KMS-11 (cell line): ENCODE data around the gene P3H4.

Experiments
- H2AFZ ChIP-seq: fragments of 200-600 bp; sonication (generic); 2 replicates; pipeline ENCODE4 v1.6.1; 2016; ENCODE audit warnings: antibody characterized with exemption, mixed run types, low read depth
- H3K27ac ChIP-seq: fragments of 200-600 bp; sonication (generic); 2 replicates; pipeline ENCODE4 v1.6.1; 2016; ENCODE audit warnings: mild to moderate bottlenecking, mixed run types
- H3K27me3 ChIP-seq: fragments of 200-600 bp; sonication (generic); 2 replicates; pipeline ENCODE4 v1.6.1; 2017; ENCODE audit warnings: mild to moderate bottlenecking, low read depth, mixed run types, moderate library complexity; ENCODE audit not compliant: insufficient read depth
- H3K36me3 ChIP-seq: fragments of 200-600 bp; sonication (generic); 2 replicates; pipeline ENCODE4 v1.6.1; 2017; ENCODE audit warnings: mild to moderate bottlenecking, mixed run types; ENCODE audit not compliant: insufficient read depth
- H3K4me1 ChIP-seq: fragments of 200-600 bp; sonication (generic); 2 replicates; pipeline ENCODE4 v1.6.1; 2016; ENCODE audit warnings: mild to moderate bottlenecking, low read depth, mixed run types; ENCODE audit not compliant: poor library complexity, severe bottlenecking
- H3K4me2 ChIP-seq: fragments of 200-600 bp; sonication (generic); 2 replicates; pipeline ENCODE4 v1.7.0; 2016; ENCODE audit warnings: mild to moderate bottlenecking, mixed run types
- H3K4me3 ChIP-seq: fragments of 200-600 bp; sonication (generic); IDR thresholded peaks from 2 replicates; pipeline ENCODE4 v1.6.1; 2017; ENCODE audit warnings: low read depth, low read length, mixed read lengths; ENCODE audit not compliant: insufficient read depth
- H3K79me2 ChIP-seq: fragments of 200-600 bp; sonication (generic); 2 replicates; pipeline ENCODE4 v1.6.1; 2016; ENCODE audit warnings: low read depth, mixed run types; ENCODE audit not compliant: insufficient read depth
- H3K9ac ChIP-seq: fragments of 200-600 bp; sonication (generic); 2 replicates; pipeline ENCODE4 v1.6.1; 2016; ENCODE audit warnings: mild to moderate bottlenecking, mixed run types
- H4K20me1 ChIP-seq: fragments of 200-600 bp; sonication (generic); 2 replicates; pipeline ENCODE4 v1.6.1; 2016; ENCODE audit warnings: mild to moderate bottlenecking, mixed run types; ENCODE audit not compliant: insufficient read depth
- TF ChIP-seq, protein P1 (sequence below): fragments of 200-600 bp; sonication (generic); conservative IDR thresholded peaks from 2 replicates; pipeline ENCODE4 v1.6.1; 2017; ENCODE audit warnings: low read depth, mild to moderate bottlenecking, antibody characterized with exemption, low read length, moderate library complexity, mixed read lengths

P3H4 gene

GRCh38 chr17:41801374-41802271 lies 10.1 kb downstream of the P3H4 start:
- TF ChIP-seq, protein P1, sequence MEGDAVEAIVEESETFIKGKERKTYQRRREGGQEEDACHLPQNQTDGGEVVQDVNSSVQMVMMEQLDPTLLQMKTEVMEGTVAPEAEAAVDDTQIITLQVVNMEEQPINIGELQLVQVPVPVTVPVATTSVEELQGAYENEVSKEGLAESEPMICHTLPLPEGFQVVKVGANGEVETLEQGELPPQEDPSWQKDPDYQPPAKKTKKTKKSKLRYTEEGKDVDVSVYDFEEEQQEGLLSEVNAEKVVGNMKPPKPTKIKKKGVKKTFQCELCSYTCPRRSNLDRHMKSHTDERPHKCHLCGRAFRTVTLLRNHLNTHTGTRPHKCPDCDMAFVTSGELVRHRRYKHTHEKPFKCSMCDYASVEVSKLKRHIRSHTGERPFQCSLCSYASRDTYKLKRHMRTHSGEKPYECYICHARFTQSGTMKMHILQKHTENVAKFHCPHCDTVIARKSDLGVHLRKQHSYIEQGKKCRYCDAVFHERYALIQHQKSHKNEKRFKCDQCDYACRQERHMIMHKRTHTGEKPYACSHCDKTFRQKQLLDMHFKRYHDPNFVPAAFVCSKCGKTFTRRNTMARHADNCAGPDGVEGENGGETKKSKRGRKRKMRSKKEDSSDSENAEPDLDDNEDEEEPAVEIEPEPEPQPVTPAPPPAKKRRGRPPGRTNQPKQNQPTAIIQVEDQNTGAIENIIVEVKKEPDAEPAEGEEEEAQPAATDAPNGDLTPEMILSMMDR: peak; percentile 99
- H2AFZ ChIP-seq: peak overlapping the region; percentile 12; the same call in 1 of the 2 replicates
- H3K36me3 ChIP-seq: no peaks in the 10 kb centered on the region
- no peaks in the 10 kb centered on the region for H3K27me3 ChIP-seq
- H3K9ac ChIP-seq: no peak overlapping the region
- peaks cover 19% of the 10 kb centered on the region for H3K4me1 ChIP-seq
- peak overlapping the region; percentile 26; the same call in 1 of the 2 replicates for H3K4me2 ChIP-seq
- no peak overlapping the region for H3K4me3 ChIP-seq
- no peaks in the 10 kb centered on the region for H3K79me2 ChIP-seq
- H3K27ac ChIP-seq: no peak overlapping the region
- no peaks in the 10 kb centered on the region for H4K20me1 ChIP-seq

DNA sequence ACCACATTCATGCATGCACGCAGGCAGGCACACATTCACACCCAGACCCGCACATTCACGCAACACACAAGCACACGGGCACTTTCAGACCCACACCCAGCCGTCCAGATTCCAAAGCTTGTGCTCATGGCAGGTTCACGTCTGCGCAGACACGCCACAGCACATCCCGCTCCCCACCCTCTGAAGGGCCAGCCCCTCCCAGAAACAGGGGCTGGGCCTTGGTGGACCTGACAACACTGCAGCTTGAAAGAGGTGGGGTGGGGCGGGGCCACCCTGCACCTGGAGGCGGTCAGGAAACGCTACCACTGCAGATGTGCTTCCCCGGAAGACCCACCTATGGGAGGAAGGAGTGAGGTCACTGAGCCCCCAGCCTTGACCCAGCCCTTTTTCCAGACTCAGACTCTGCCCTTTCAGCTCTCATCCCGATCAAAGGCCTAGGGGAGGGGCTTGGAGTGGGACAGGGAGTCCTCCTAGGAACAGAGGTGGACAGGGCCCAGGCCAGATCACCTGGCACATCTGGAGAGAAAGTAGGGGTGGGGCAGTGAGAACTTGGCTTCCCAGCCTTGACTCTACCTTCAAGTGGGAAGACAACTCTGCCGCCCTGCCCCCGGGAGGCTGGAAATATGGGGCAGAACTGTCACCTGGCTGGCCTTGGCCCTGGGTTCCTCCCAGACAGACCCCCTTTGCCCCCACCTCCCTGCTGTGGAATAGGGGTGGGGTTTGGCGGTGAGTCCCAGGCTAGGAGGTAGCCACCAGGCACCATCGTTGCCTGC lies 11.0 kb downstream of the P3H4 start:
- H3K27me3 ChIP-seq: no peaks in the 10 kb centered on the region
- H3K9ac ChIP-seq: no peak overlapping the region
- TF ChIP-seq, protein P1: no peak
- peaks cover 19% of the 10 kb centered on the region for H3K4me1 ChIP-seq
- H3K79me2 ChIP-seq: no peaks in the 10 kb centered on the region
- H4K20me1 ChIP-seq: no peaks in the 10 kb centered on the region
- H2AFZ ChIP-seq: peak overlapping the region; percentile 12; the same call in 1 of the 2 replicates
- H3K4me2 ChIP-seq: peak overlapping the region; percentile 26; the same call in 1 of the 2 replicates
- H3K36me3 ChIP-seq: no peaks in the 10 kb centered on the region
- no peak overlapping the region for H3K27ac ChIP-seq
- no peak overlapping the region for H3K4me3 ChIP-seq

DNA sequence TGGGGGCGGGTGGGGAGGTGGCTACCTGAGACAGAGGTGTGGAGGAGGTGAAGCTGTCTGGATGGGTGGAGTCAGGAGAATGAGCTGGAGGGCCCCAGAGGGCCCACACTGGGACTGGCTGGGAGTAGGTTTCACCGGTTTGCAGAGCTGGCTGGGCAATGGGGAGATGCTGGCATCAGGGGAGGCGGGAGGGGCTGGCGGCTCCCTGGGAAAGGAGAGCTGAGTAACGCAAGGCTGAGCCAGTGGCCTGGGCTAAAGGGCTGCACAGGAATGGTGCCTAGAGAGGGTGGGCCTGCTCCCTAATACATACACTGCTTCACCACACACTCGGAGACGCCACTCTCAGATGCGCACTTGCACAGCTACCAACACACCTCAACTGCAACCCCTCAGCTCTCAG lies 12.4 kb downstream of the P3H4 start:
- no peak overlapping the region for H3K27ac ChIP-seq
- no peak overlapping the region for H3K9ac ChIP-seq
- no peak overlapping the region for H2AFZ ChIP-seq
- no peaks in the 10 kb centered on the region for H3K27me3 ChIP-seq
- peaks cover 19% of the 10 kb centered on the region for H3K4me1 ChIP-seq
- TF ChIP-seq, protein P1: no peak
- no peaks in the 10 kb centered on the region for H3K36me3 ChIP-seq
- no peak overlapping the region for H3K4me2 ChIP-seq
- H3K79me2 ChIP-seq: no peaks in the 10 kb centered on the region
- no peaks in the 10 kb centered on the region for H4K20me1 ChIP-seq
- no peak overlapping the region for H3K4me3 ChIP-seq

DNA sequence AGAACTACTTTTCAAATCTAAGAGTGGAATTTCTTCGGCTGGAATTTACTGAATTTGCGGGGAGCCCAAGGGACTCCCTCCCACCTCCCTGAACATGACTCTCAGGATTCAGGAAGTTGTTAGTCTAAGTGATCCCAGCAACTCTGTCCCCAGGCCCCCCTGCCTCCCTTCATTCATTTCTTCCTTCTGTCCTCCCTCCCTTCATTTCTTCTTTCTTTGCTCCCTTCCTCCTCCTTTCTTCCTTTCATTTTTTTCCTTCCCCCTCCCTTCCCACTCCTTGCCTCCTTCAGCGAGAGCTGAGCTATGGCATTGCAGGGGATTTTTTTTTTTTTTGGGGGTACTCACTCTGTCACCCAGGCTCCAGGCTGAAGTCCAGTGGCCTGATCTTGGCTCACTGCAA lies 14.4 kb downstream of the P3H4 start:
- Histone ChIP-seq H2AFZ (no peak overlapping the region), H3K36me3 (no peaks in the 10 kb centered on the region), H3K4me1 (peaks cover 19% of the 10 kb centered on the region), H3K27ac (no peak overlapping the region), H3K79me2 (no peaks in the 10 kb centered on the region), H3K4me2 (no peak overlapping the region), H3K4me3 (no peak overlapping the region), H3K27me3 (no peaks in the 10 kb centered on the region), H4K20me1 (no peaks in the 10 kb centered on the region), H3K9ac (no peak overlapping the region)
- TF ChIP-seq, protein P1: no peak
